Measurements from ENCODE around the gene OMP.

OMP gene

GRCh38 chr11:77147036-77147315 is 44.3 kb downstream of the OMP start:
- no peak for DNase-seq (ENCODE audit: insufficient read length, low spot score)
- FAIRE-seq, result no peak
- no peak for TF ChIP-seq CTCF (IDR thresholded peaks at IDR 0.05; ENCODE audit: insufficient read depth, missing control alignments)

GRCh38 chr11:77147668-77148321 is 45.2 kb downstream of the OMP start:
- FAIRE-seq, result no peak
- DNase-seq (ENCODE audit: insufficient read length, low spot score), result peak; percentile 61
- no peak for TF ChIP-seq CTCF (IDR thresholded peaks at IDR 0.05; ENCODE audit: insufficient read depth, missing control alignments)

- TF ChIP-seq CTCF (IDR thresholded peaks at IDR 0.05; ENCODE audit: insufficient read depth, missing control alignments), result no peak
- FAIRE-seq (no peak), DNase-seq (ENCODE audit: insufficient read length, low spot score) (no peak)
These were observed 46.5 kb downstream of the OMP start for GRCh38 chr11:77148963-77149715.

GRCh38 chr11:77149716-77150392 is 47.2 kb downstream of the OMP start:
- FAIRE-seq (no peak), DNase-seq (ENCODE audit: insufficient read length, low spot score) (no peak)
- no peak for TF ChIP-seq CTCF (IDR thresholded peaks at IDR 0.05; ENCODE audit: insufficient read depth, missing control alignments)

- FAIRE-seq (no peak), DNase-seq (ENCODE audit: insufficient read length, low spot score) (no peak)
- no peak for TF ChIP-seq CTCF (IDR thresholded peaks at IDR 0.05; ENCODE audit: insufficient read depth, missing control alignments)
These were observed 48.2 kb downstream of the OMP start for GRCh38 chr11:77150836-77151235.

GRCh38 chr11:77151804-77152509 is 49.3 kb downstream of the OMP start:
- no peak for DNase-seq (ENCODE audit: insufficient read length, low spot score)
- no peak for TF ChIP-seq CTCF (IDR thresholded peaks at IDR 0.05; ENCODE audit: insufficient read depth, missing control alignments)
- FAIRE-seq, result no peak

All from D721Med (cell line).